ENCODE measurements around the gene PAPPA2. TPM values are rescaled to one million over a fixed set of nuclear protein-coding genes. Genes with fewer than 3 reads are reported as not detected.

PAPPA2 gene
- total and polyA plus RNA-seq, 12 donors = 0.03 to 0.87 (median 0.10) TPM; not detected in 1

DNA sequence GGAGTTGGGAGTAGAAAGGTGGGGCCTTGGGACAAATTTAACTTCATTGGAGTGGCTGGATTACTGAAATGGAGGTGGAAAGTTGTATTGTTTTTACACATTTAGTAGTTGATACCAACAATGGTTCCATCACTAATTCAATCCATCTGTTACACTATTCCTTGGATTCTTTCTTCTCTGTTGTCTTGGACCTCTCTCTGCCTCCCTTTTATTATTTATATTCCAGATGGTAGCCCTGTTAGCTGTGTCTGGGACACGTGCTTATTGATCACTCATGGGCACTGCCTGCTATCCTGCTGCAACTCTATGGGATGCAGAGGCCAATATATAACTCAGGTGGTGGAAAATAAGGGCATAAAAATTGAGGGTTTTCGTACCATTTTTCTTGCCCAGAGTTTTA, 346.3 kb downstream of the PAPPA2 start:
- intact Hi-C loops (cut with DNase I) = no loop called here
- 81 to 90% (median 85%) methylated on average over 2 of the region's 2 CpGs for WGBS, 4 donors

DNA sequence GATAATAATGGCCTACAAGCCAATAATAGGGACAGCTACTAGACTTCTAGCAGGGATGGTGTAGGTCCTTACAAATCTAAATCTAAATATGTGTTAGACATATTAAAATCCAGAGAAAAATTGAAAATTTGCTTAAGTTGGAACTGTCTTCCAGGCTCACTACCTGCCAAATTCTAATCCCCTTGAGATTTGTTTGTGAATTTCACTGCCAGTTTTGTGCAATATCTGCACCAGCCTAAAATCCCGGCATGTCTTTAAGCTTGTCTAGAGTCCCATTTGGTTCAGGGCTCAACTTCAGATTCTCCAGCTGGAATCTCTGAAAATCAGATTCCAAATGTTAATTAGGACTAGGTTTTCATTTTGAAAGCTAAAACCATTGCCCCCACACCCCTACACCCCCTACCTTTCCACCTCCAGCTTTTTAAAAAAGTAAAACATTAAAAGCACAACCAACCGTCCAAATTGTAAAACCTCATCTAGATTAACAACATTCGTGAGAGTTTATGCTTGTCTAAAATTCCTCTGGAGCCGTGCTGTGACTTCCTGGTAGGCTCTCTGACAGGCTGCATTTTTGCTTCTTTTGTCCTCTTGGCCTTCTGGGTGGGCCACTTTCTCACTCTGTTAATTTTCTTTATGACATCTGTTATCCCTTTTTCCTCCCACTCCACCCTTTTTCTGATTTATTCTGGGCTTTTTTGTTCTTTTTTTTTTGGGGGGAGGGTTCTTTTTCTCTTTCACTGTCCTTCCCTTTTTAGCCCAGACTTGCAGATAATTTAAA, 348.7 kb downstream of the PAPPA2 start:
- TF ChIP-seq, protein P1, sequence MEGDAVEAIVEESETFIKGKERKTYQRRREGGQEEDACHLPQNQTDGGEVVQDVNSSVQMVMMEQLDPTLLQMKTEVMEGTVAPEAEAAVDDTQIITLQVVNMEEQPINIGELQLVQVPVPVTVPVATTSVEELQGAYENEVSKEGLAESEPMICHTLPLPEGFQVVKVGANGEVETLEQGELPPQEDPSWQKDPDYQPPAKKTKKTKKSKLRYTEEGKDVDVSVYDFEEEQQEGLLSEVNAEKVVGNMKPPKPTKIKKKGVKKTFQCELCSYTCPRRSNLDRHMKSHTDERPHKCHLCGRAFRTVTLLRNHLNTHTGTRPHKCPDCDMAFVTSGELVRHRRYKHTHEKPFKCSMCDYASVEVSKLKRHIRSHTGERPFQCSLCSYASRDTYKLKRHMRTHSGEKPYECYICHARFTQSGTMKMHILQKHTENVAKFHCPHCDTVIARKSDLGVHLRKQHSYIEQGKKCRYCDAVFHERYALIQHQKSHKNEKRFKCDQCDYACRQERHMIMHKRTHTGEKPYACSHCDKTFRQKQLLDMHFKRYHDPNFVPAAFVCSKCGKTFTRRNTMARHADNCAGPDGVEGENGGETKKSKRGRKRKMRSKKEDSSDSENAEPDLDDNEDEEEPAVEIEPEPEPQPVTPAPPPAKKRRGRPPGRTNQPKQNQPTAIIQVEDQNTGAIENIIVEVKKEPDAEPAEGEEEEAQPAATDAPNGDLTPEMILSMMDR (IDR thresholded peaks at IDR 0.05) = no peak
- no peak for TF ChIP-seq POLR2A (IDR thresholded peaks at IDR 0.05)
- H3K9me3 ChIP-seq (replicated peaks in 1 of 3) = no peaks in the 10 kb centered on the region
- no peak overlapping the region for H3K4me3 ChIP-seq
- H3K4me1 ChIP-seq (replicated peaks in 1 of 2) = no peaks in the 10 kb centered on the region
- 45 to 58% (median 52%) methylated on average over 4 of the region's 4 CpGs for WGBS, 4 donors
- no peaks in the 10 kb centered on the region for H3K36me3 ChIP-seq (replicated peaks in 1 of 2)
- no peak overlapping the region for H3K27ac ChIP-seq
- no peak for DNase-seq
- H3K27me3 ChIP-seq = no peaks in the 10 kb centered on the region
- intact Hi-C loops (cut with DNase I) = no loop called here

More for the DNA sequence above, 346.3 kb downstream of the PAPPA2 start:
- Histone ChIP-seq H3K36me3 (replicated peaks in 1 of 2) (no peaks in the 10 kb centered on the region), H3K27ac (no peak overlapping the region), H3K4me1 (replicated peaks in 1 of 2) (no peaks in the 10 kb centered on the region), H3K4me3 (no peak overlapping the region), H3K27me3 (no peaks in the 10 kb centered on the region), H3K9me3 (replicated peaks in 1 of 3) (no peaks in the 10 kb centered on the region)
- TF ChIP-seq POLR2A (IDR thresholded peaks at IDR 0.05) = no peak
- TF ChIP-seq, protein P1 (IDR thresholded peaks at IDR 0.05) = no peak
- DNase-seq = no peak

DNA sequence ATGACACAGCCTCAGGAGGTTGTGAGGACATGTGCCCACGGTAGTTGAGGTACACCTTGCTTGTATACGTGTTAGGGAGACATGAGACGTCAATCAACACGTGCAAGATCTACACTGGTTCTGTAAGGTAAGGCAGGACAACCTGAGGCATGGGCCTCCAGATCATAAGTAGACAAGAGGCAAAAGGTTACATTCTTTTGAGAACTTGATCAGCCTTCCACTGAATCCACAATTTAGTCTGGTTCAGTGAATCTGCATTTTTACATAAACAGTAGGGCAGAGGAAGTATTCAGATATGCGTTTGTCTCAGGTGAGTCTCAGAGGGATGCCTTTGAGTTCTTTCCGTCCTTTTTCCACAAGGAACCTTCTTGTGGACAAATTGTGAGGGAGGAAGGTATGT, 352.6 kb downstream of the PAPPA2 start:
- WGBS, 4 donors = 68 to 81% (median 80%) methylated on average over 6 of the region's 6 CpGs
- Histone ChIP-seq H3K27me3 (no peaks in the 10 kb centered on the region), H3K4me3 (no peak overlapping the region), H3K9me3 (replicated peaks in 1 of 3) (no peaks in the 10 kb centered on the region), H3K4me1 (replicated peaks in 1 of 2) (no peaks in the 10 kb centered on the region), H3K36me3 (replicated peaks in 1 of 2) (no peaks in the 10 kb centered on the region), H3K27ac (no peak overlapping the region)
- intact Hi-C loops (cut with DNase I) = no loop called here
- TF ChIP-seq, protein P1 (IDR thresholded peaks at IDR 0.05) = no peak
- TF ChIP-seq POLR2A (IDR thresholded peaks at IDR 0.05) = no peak
- DNase-seq = no peak

DNA sequence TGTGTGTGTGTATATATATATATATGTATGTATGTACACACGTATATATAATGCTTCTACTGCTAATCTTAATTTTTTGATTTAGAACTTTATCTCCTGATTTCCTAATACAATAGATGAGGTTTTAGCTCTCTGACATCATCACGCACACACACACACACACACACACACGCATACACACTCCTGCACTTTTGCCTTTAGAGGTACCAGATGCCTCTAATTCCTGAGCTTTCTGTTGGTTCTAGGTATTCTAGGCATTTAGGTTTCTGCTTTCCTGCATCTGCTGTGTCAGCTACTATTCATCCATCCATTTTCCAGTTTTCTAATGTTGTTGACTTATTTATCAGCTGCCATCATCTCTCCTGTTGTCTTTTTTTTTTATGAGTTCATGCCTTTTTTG, 353.3 kb downstream of the PAPPA2 start:
- WGBS, 4 donors = 63 to 87% (median 80%) methylated on average over 3 of the region's 3 CpGs
- H3K4me1 ChIP-seq (replicated peaks in 1 of 2) = no peaks in the 10 kb centered on the region
- DNase-seq = no peak
- no peaks in the 10 kb centered on the region for H3K27me3 ChIP-seq
- TF ChIP-seq POLR2A (IDR thresholded peaks at IDR 0.05) = no peak
- TF ChIP-seq, protein P1 (IDR thresholded peaks at IDR 0.05) = no peak
- no peak overlapping the region for H3K27ac ChIP-seq
- no peaks in the 10 kb centered on the region for H3K36me3 ChIP-seq (replicated peaks in 1 of 2)
- no peaks in the 10 kb centered on the region for H3K9me3 ChIP-seq (replicated peaks in 1 of 3)
- H3K4me3 ChIP-seq = no peak overlapping the region
- intact Hi-C loops (cut with DNase I) = no loop called here
